Measurements from ENCODE around the gene EMC7. TPM values are rescaled to one million over a fixed set of nuclear protein-coding genes. Genes with fewer than 3 reads are reported as not detected.

The EMC7 gene
- total RNA-seq, 1 donor from 2014 or later, result 31.4 TPM

GRCh38 chr15:34119291-34119690, 17.6 kb upstream of the EMC7 start:
- H3K36me3 ChIP-seq, result no peaks in the 10 kb centered on the region
- H3K4me1 ChIP-seq, result no peaks in the 10 kb centered on the region
- DNase-seq (ENCODE audit: extremely low spot score in 2 of 2), result no peak
- no peaks in the 10 kb centered on the region for H3K9me3 ChIP-seq
- TF ChIP-seq POLR2AphosphoS5 (IDR thresholded peaks at IDR 0.05; ENCODE audit: insufficient read depth in 1 of 2, low read depth in 1 of 2) (no peak), POLR2A (IDR thresholded peaks at IDR 0.05) (no peak), CTCF (IDR thresholded peaks at IDR 0.05) (no peak)
- no peak overlapping the region for H3K27ac ChIP-seq
- intact Hi-C loops (cut with DNase I), result no loop called here
- H3K27me3 ChIP-seq, result no peaks in the 10 kb centered on the region
- H3K4me3 ChIP-seq, result no peak overlapping the region

GRCh38 chr15:34116620-34117019, 15.0 kb upstream of the EMC7 start:
- no peaks in the 10 kb centered on the region for H3K4me1 ChIP-seq
- H3K27ac ChIP-seq, result no peak overlapping the region
- intact Hi-C loops (cut with DNase I), result no loop called here
- no peaks in the 10 kb centered on the region for H3K27me3 ChIP-seq
- H3K36me3 ChIP-seq, result no peaks in the 10 kb centered on the region
- no peaks in the 10 kb centered on the region for H3K9me3 ChIP-seq
- TF ChIP-seq CTCF (IDR thresholded peaks at IDR 0.05), result no peak
- no peak for TF ChIP-seq POLR2AphosphoS5 (IDR thresholded peaks at IDR 0.05; ENCODE audit: insufficient read depth in 1 of 2, low read depth in 1 of 2)
- H3K4me3 ChIP-seq, result no peak overlapping the region
- no peak for DNase-seq (ENCODE audit: extremely low spot score in 2 of 2)

GRCh38 chr15:34114739-34115138, 13.1 kb upstream of the EMC7 start:
- Histone ChIP-seq H3K4me1 (no peaks in the 10 kb centered on the region), H3K36me3 (no peaks in the 10 kb centered on the region), H3K27ac (no peak overlapping the region), H3K27me3 (no peaks in the 10 kb centered on the region), H3K4me3 (no peak overlapping the region), H3K9me3 (no peaks in the 10 kb centered on the region)
- DNase-seq (ENCODE audit: extremely low spot score in 2 of 2), result no peak
- TF ChIP-seq POLR2AphosphoS5 (IDR thresholded peaks at IDR 0.05; ENCODE audit: insufficient read depth in 1 of 2, low read depth in 1 of 2) (no peak), POLR2A (IDR thresholded peaks at IDR 0.05) (no peak), CTCF (IDR thresholded peaks at IDR 0.05) (no peak)
- intact Hi-C loops (cut with DNase I), result no loop called here

- intact Hi-C loops (cut with DNase I), result no loop called here
- no peaks in the 10 kb centered on the region for H3K36me3 ChIP-seq
- no peaks in the 10 kb centered on the region for H3K4me1 ChIP-seq
- no peaks in the 10 kb centered on the region for H3K9me3 ChIP-seq
- H3K4me3 ChIP-seq, result no peak overlapping the region
- TF ChIP-seq CTCF (IDR thresholded peaks at IDR 0.05) (no peak), POLR2AphosphoS5 (IDR thresholded peaks at IDR 0.05; ENCODE audit: insufficient read depth in 1 of 2, low read depth in 1 of 2) (no peak), POLR2A (IDR thresholded peaks at IDR 0.05) (no peak)
- H3K27ac ChIP-seq, result no peak overlapping the region
- no peak for DNase-seq (ENCODE audit: extremely low spot score in 2 of 2)
- no peaks in the 10 kb centered on the region for H3K27me3 ChIP-seq
Measured at GRCh38 chr15:34114215-34114614, 12.6 kb upstream of the EMC7 start.

GRCh38 chr15:34111488-34111887, 9.8 kb upstream of the EMC7 start:
- no peaks in the 10 kb centered on the region for H3K27me3 ChIP-seq
- no peak overlapping the region for H3K27ac ChIP-seq
- no peak for TF ChIP-seq POLR2A (IDR thresholded peaks at IDR 0.05)
- TF ChIP-seq CTCF (IDR thresholded peaks at IDR 0.05), result no peak
- no peak for TF ChIP-seq POLR2AphosphoS5 (IDR thresholded peaks at IDR 0.05; ENCODE audit: insufficient read depth in 1 of 2, low read depth in 1 of 2)
- no peaks in the 10 kb centered on the region for H3K4me1 ChIP-seq
- H3K36me3 ChIP-seq, result no peaks in the 10 kb centered on the region
- no peaks in the 10 kb centered on the region for H3K9me3 ChIP-seq
- H3K4me3 ChIP-seq, result no peak overlapping the region
- intact Hi-C loops (cut with DNase I), result no loop called here
- no peak for DNase-seq (ENCODE audit: extremely low spot score in 2 of 2)

Data from vagina (tissue), 2 donors.